IMR-90 (cell line): ENCODE results near the gene GALNT16. TPM values are rescaled to one million over a fixed set of nuclear protein-coding genes. Genes with fewer than 3 reads are reported as not detected.

Experiments used
- ATAC-seq: fragments of 200-7000 bp; cut with Tn5 transposase; 2 replicates; pipeline ENCODE4 v1.9.1; 2020; ENCODE audit warnings: low read depth, mild to moderate bottlenecking, moderate library complexity
- BruUV-seq: library from RNA; stranded (reverse); fragments of 400-500 nt; replicated peaks from 2 replicates; lab custom pipeline; 2021; lab: Mats Ljungman, UMichigan
- CTCF ChIA-PET: fragments of 300-600 bp; formaldehyde crosslinking; extraction: SDS; loops from one replicate; lab custom pipeline; 2021; ENCODE audit warnings: antibody characterized with exemption; lab: Yijun Ruan, JAX
- POLR2A ChIA-PET: fragments of 300-600 bp; sonication (Branson Sonifier 250); formaldehyde crosslinking; loops from one replicate; lab custom pipeline; 2022; ENCODE audit warnings: antibody characterized with exemption; ENCODE audit not compliant: unreplicated experiment; lab: Charles Lee
- DNase-seq: peaks from one replicate; pipeline ENCODE4 v3.0.0; 2013
- H2AFZ ChIP-seq: replicated peaks from 2 replicates; pipeline ENCODE3; 2013; ENCODE audit warnings: low read length, mild to moderate bottlenecking; ENCODE audit not compliant: poor library complexity
- H2AK5ac ChIP-seq: 2 replicates; pipeline ENCODE4 v1.6.1; 2013; ENCODE audit warnings: low read depth, low read length, inconsistent platforms
- H2AK9ac ChIP-seq: replicated peaks from 2 replicates; pipeline ENCODE3; 2013; ENCODE audit warnings: mild to moderate bottlenecking, low read depth, low read length, moderate library complexity; ENCODE audit not compliant: poor library complexity
- H2BK120ac ChIP-seq: 2 replicates; pipeline ENCODE4 v1.6.1; 2013; ENCODE audit warnings: low read depth, low read length, inconsistent platforms
- H2BK15ac ChIP-seq: 3 replicates; pipeline ENCODE4 v1.6.1; 2013; ENCODE audit warnings: low read depth, low read length, inconsistent platforms
- H2BK20ac ChIP-seq: 2 replicates; pipeline ENCODE4 v1.6.1; 2013; ENCODE audit warnings: low read depth, mild to moderate bottlenecking, inconsistent platforms, low read length, moderate library complexity
- H2BK5ac ChIP-seq: 2 replicates; pipeline ENCODE4 v1.6.1; 2013; ENCODE audit warnings: mild to moderate bottlenecking, low read depth, low read length, inconsistent platforms; ENCODE audit not compliant: poor library complexity, severe bottlenecking
- H3K14ac ChIP-seq: replicated peaks from 2 replicates; pipeline ENCODE4 v1.6.1; 2013; ENCODE audit warnings: low read depth, low read length, inconsistent platforms
- H3K18ac ChIP-seq: 2 replicates; pipeline ENCODE4 v1.6.1; 2013; ENCODE audit warnings: low read depth, low read length, control low read depth
- H3K23ac ChIP-seq: 2 replicates; pipeline ENCODE4 v1.6.1; 2013; ENCODE audit warnings: low read depth, low read length, inconsistent platforms
- H3K27ac ChIP-seq: 2 replicates; pipeline ENCODE4 v1.5.1; 2013; ENCODE audit warnings: mild to moderate bottlenecking, control low read depth, low read length; ENCODE audit not compliant: insufficient read depth
- H3K27me3 ChIP-seq: 2 replicates; pipeline ENCODE4 v1.6.1; 2013; ENCODE audit warnings: low read length; ENCODE audit not compliant: control insufficient read depth, insufficient read depth
- H3K36me3 ChIP-seq: 2 replicates; pipeline ENCODE4 v1.6.1; 2013; ENCODE audit warnings: low read length, mixed read lengths; ENCODE audit not compliant: control insufficient read depth, insufficient read depth
- H3K4ac ChIP-seq: 2 replicates; pipeline ENCODE4 v1.6.1; 2013; ENCODE audit warnings: low read depth, low read length, inconsistent platforms
- H3K4me1 ChIP-seq: 2 replicates; pipeline ENCODE4 v1.6.1; 2013; ENCODE audit warnings: low read length, mixed read lengths; ENCODE audit not compliant: control insufficient read depth, insufficient read depth
- H3K4me2 ChIP-seq: 2 replicates; pipeline ENCODE4 v1.6.1; 2013; ENCODE audit warnings: low read depth, mild to moderate bottlenecking, control low read depth, low read length, moderate library complexity
- H3K4me3 ChIP-seq: 2 replicates; pipeline ENCODE4 v1.5.1; 2013; ENCODE audit warnings: low read depth, mild to moderate bottlenecking, control low read depth, low read length, moderate library complexity; ENCODE audit not compliant: insufficient read depth
- H3K56ac ChIP-seq: 2 replicates; pipeline ENCODE4 v1.6.1; 2013; ENCODE audit warnings: low read length, inconsistent platforms; ENCODE audit not compliant: insufficient read depth; ENCODE audit errors: extremely low read depth
- H3K79me1 ChIP-seq, 2 experiments: 2 replicates each; pipeline ENCODE4 v1.6.1; 2013; ENCODE audit warnings: low read length in 2 of 2, inconsistent platforms in 1 of 2, low read depth in 1 of 2
- H3K9ac ChIP-seq: 2 replicates; pipeline ENCODE4 v1.6.1; 2013; ENCODE audit warnings: low read depth, low read length, control low read depth
- H3K9me1 ChIP-seq: 2 replicates; pipeline ENCODE4 v1.6.1; 2013; ENCODE audit warnings: low read length, inconsistent platforms; ENCODE audit not compliant: insufficient read depth
- H3K9me3 ChIP-seq: 2 replicates; pipeline ENCODE4 v1.6.1; 2013; ENCODE audit warnings: low read length; ENCODE audit not compliant: control insufficient read depth, insufficient read depth
- H4K20me1 ChIP-seq: 2 replicates; pipeline ENCODE4 v1.6.1; 2013; ENCODE audit warnings: low read length, inconsistent platforms; ENCODE audit not compliant: insufficient read depth
- H4K5ac ChIP-seq: 2 replicates; pipeline ENCODE4 v1.6.1; 2013; ENCODE audit warnings: mild to moderate bottlenecking, low read depth, low read length, control low read depth
- H4K8ac ChIP-seq, 2 experiments: 2 replicates each; pipeline ENCODE4 v1.6.1; 2013; ENCODE audit warnings: low read depth in 2 of 2, low read length in 2 of 2, control low read depth in 1 of 2, inconsistent platforms in 1 of 2
- H4K91ac ChIP-seq: 2 replicates; pipeline ENCODE4 v1.6.1; 2013; ENCODE audit warnings: low read depth, low read length, inconsistent platforms; ENCODE audit not compliant: insufficient read depth
- FOS ChIP-seq: fragments of 150-350 bp; IDR thresholded peaks from 2 replicates; pipeline ENCODE4 v1.6.1; 2016; ENCODE audit warnings: low read depth, low read length
- MAZ ChIP-seq: IDR thresholded peaks from 2 replicates; pipeline ENCODE4 v1.6.1; 2012; ENCODE audit warnings: low read depth, mild to moderate bottlenecking, low read length, improper control_type of control experiment, moderate library complexity, borderline replicate concordance
- RFX5 ChIP-seq: IDR thresholded peaks from 2 replicates; pipeline ENCODE4 v1.8.0; 2012; ENCODE audit warnings: low read depth, mild to moderate bottlenecking, low read length, moderate library complexity
- WGBS, 2 experiments: methylation state at CpG; one replicate each; pipeline versions ENCODE4 v1.1.5 to v1.1.7; 2013; ENCODE audit warnings: missing lambda C conversion rate in 2 of 2; ENCODE audit not compliant: insufficient read length in 1 of 2; ENCODE audit errors: extremely low coverage in 2 of 2; 5-methylcytosine and 5-hydroxymethylcytosine counted together
- dilution Hi-C: fragments of 300-500 bp; cut with HindIII; formaldehyde crosslinking; loops from one replicate; pipeline ENCODE4 v1.14.3; 2018; ENCODE audit warnings: low sequenced_read_pairs; ENCODE audit not compliant: unreplicated experiment
- in situ Hi-C: fragments of 300-500 bp; cut with MboI; formaldehyde crosslinking; loops from 3 replicates; pipeline ENCODE4 v1.14.3; 2019; ENCODE audit warnings: low sequenced_read_pairs, inconsistent platforms, mixed read lengths
- intact Hi-C: fragments of 100-400 bp; cut with micrococcal nuclease; formaldehyde crosslinking; loops from 2 replicates; pipeline ENCODE4 v1.10.0; 2022
- polyA plus RNA-seq, 3 experiments: library from polyadenylated mRNA; depleted of rRNA; stranded (reverse); fragments of >200 nt; gene quantifications; 2 replicates each; pipeline ENCODE4 v1.2.3, GENCODE V29; 2012; ENCODE audit warnings: low replicate concordance in 1 of 3
- total RNA-seq: library from RNA; depleted of rRNA; stranded (reverse); fragments of >200 nt; gene quantifications from 2 replicates; pipeline ENCODE4 v1.2.3, GENCODE V29; 2012
- TF ChIP-seq, protein P1 (sequence below): fragments of 150-350 bp; IDR thresholded peaks from 2 replicates; pipeline ENCODE4 v1.6.1; 2017; ENCODE audit warnings: mild to moderate bottlenecking, antibody characterized with exemption, low read length, low read depth
- TF ChIP-seq, protein P2 (sequence below): conservative IDR thresholded peaks from 2 replicates; pipeline ENCODE4 v1.5.1; 2012; ENCODE audit warnings: mild to moderate bottlenecking, low read depth, low read length, improper control_type of control experiment
- TF ChIP-seq, protein P3 (sequence below): fragments of 150-350 bp; IDR thresholded peaks from 2 replicates; pipeline ENCODE4 v1.6.1; 2016; ENCODE audit warnings: low read depth, mild to moderate bottlenecking, low read length, moderate library complexity, borderline replicate concordance

The GALNT16 gene
- total and polyA plus RNA-seq, 2 of the 4 experiments (the other 2 are of a cell fraction): 0.36 to 1.5 TPM

DNA sequence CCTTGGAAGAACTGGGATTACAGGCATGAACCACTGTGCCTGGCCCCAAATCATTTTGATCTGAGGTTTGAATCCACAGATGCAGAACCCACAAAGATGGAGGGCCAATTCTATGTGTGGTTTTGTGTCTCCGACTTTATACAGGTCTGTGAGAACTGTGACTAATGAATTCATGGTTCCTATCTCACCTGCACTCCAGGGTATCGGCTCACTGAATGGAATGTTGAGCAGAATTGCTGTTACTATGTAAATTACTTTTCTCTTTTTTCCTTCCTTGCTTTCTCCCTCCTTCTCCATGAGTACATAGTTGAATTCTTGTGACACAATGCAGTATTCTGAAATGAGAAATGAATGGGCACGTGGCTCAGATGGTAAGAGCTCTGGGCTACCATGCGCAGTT, 21.1 kb upstream of the GALNT16 start:
- Histone ChIP-seq H3K4ac (no peak overlapping the region), H3K4me2 (no peak overlapping the region), H2AK9ac (no peak overlapping the region), H3K36me3 (peaks cover 28% of the 10 kb centered on the region), H3K4me1 (no peaks in the 10 kb centered on the region), H3K18ac (no peak overlapping the region), H2BK20ac (no peak overlapping the region), H3K9ac (no peak overlapping the region), H3K56ac (no peak overlapping the region), H3K14ac (no peak overlapping the region), H4K5ac (no peak overlapping the region), H3K4me3 (no peak overlapping the region), H3K27me3 (no peaks in the 10 kb centered on the region), H3K23ac (no peak overlapping the region), H4K20me1 (no peaks in the 10 kb centered on the region), H2BK120ac (no peak overlapping the region), H2AK5ac (no peak overlapping the region), H2BK15ac (no peak overlapping the region), H4K8ac (no peak overlapping the region), H3K9me1 (no peaks in the 10 kb centered on the region), H3K27ac (no peak overlapping the region), H3K79me1 (no peaks in the 10 kb centered on the region), H2BK5ac (no peak overlapping the region), H3K9me3 (no peaks in the 10 kb centered on the region), H4K91ac (no peak overlapping the region), H2AFZ (no peak overlapping the region)
- WGBS, 2 experiments: 100% methylated on average over 1 of the region's 4 CpGs; no CpG with 5 or more reads in 1 of the 2 experiments
- BruUV-seq: no TSS peak
- CTCF ChIA-PET: interaction anchor here (0.6 kb wide), 1 partner anchor 66 kb away, joined by 4 read pairs; no protein-coding TSS in a partner anchor
- DNase-seq: no peak
- POLR2A ChIA-PET: no interaction called here
- intact Hi-C loops: no loop called here
- no peak for TF ChIP-seq MAZ
- TF ChIP-seq, protein P1, sequence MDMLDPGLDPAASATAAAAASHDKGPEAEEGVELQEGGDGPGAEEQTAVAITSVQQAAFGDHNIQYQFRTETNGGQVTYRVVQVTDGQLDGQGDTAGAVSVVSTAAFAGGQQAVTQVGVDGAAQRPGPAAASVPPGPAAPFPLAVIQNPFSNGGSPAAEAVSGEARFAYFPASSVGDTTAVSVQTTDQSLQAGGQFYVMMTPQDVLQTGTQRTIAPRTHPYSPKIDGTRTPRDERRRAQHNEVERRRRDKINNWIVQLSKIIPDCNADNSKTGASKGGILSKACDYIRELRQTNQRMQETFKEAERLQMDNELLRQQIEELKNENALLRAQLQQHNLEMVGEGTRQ: no peak
- TF ChIP-seq FOS: no peak
- TF ChIP-seq RFX5: no peak
- TF ChIP-seq, protein P2, sequence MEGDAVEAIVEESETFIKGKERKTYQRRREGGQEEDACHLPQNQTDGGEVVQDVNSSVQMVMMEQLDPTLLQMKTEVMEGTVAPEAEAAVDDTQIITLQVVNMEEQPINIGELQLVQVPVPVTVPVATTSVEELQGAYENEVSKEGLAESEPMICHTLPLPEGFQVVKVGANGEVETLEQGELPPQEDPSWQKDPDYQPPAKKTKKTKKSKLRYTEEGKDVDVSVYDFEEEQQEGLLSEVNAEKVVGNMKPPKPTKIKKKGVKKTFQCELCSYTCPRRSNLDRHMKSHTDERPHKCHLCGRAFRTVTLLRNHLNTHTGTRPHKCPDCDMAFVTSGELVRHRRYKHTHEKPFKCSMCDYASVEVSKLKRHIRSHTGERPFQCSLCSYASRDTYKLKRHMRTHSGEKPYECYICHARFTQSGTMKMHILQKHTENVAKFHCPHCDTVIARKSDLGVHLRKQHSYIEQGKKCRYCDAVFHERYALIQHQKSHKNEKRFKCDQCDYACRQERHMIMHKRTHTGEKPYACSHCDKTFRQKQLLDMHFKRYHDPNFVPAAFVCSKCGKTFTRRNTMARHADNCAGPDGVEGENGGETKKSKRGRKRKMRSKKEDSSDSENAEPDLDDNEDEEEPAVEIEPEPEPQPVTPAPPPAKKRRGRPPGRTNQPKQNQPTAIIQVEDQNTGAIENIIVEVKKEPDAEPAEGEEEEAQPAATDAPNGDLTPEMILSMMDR: no peak
- TF ChIP-seq, protein P3, sequence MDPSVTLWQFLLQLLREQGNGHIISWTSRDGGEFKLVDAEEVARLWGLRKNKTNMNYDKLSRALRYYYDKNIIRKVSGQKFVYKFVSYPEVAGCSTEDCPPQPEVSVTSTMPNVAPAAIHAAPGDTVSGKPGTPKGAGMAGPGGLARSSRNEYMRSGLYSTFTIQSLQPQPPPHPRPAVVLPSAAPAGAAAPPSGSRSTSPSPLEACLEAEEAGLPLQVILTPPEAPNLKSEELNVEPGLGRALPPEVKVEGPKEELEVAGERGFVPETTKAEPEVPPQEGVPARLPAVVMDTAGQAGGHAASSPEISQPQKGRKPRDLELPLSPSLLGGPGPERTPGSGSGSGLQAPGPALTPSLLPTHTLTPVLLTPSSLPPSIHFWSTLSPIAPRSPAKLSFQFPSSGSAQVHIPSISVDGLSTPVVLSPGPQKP: no peak
- in situ Hi-C loops: no loop called here
- no peak for ATAC-seq
- dilution Hi-C loops: no loop called here
